Activated naive CD8-positive, alpha-beta T cell treated with anti-CD3 and anti-CD28 coated beads for 36 hours (primary cell): ENCODE measurements around the gene ESD. TPM values are rescaled to one million over a fixed set of nuclear protein-coding genes. Genes with fewer than 3 reads are reported as not detected.
"Not testable (repeated sequence)": the region's sequence is repeated elsewhere in the genome, so short reads cannot be mapped to it uniquely, and the experiment has no call there.

ENCODE experiments used
- DNase-seq: peaks from one replicate; pipeline ENCODE4 v3.0.0; 2021
- H3K27ac Mint-ChIP-seq: one replicate; pipeline ENCODE4 v1.8.0; 2022; ENCODE audit warnings: mild to moderate bottlenecking, moderate library complexity, mixed read lengths
- H3K27me3 Mint-ChIP-seq: one replicate; pipeline ENCODE4 v1.8.0; 2022; ENCODE audit warnings: mild to moderate bottlenecking, mixed read lengths
- H3K36me3 Mint-ChIP-seq: one replicate; pipeline ENCODE4 v1.8.0; 2021; ENCODE audit warnings: mild to moderate bottlenecking, mixed read lengths
- H3K4me1 Mint-ChIP-seq: one replicate; pipeline ENCODE4 v1.8.0; 2021; ENCODE audit warnings: mixed read lengths
- H3K4me3 Mint-ChIP-seq: one replicate; pipeline ENCODE4 v1.8.0; 2022; ENCODE audit warnings: mild to moderate bottlenecking, moderate library complexity, mixed read lengths
- H3K9me3 Mint-ChIP-seq: one replicate; pipeline ENCODE4 v1.8.0; 2022; ENCODE audit warnings: mixed read lengths
- total RNA-seq, 2 experiments: library from RNA; stranded (reverse); gene quantifications; one replicate each; pipeline ENCODE4 v1.2.3, GENCODE V29; 2021

ESD gene
- 100 to 1,000 TPM; 140 to 142 TPM for total RNA-seq

DNA sequence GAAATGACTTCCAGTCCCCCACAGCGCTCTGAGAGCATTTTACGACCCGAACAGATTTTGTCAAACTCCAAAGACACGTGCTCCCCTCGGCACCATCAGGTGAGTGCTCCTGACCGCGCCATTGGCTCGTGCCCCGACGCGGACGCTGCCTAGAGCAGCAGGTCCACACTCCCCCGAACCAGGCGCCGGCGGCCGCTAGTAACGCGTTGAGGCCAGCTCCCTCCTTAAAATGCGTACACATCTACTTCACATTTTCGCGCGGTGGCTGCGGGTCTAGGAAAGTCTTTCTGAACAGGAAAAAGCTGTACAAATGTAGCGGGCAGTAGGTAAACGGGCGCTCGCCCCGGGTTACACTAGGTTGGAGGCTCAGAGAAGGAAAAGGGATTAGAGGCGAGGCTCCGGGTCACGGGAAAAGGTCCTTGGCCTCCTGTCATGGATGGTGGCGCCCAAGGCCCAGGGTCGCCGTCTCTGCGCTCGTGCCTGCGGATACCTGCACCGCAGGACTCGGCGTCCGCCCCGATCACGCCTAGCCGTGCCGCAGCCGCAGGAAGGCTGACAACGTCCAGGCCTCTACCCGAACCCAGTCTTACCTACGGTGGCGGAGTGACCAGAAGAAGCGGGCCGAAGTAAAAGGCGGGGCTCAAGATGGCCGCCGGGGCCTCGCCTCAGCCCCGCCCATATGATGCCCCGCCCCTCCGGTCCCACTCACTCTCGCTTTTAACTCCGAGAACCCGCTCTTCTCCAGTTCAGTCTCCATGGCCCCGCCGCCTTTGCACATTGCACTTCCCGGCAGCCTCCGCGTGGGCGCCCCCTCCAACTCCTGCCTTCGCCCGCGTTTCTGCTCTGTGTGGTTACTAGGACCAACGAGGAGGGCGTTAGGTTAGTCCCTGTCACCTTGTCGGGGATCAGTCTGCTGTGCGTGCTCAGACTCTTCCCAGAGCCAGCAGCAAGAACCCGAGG is at the start of gene ESD:
Gene ESD (minus strand): TSS at position 647 of the 960 bp plus-strand sequence. CDS start 5,748 bp downstream, outside the sequence.
- Mint-ChIP-seq H3K9me3 (no peaks in the 10 kb centered on the region), H3K4me3 (peak within 1 kb of the TSS; percentile 99), H3K27ac (peak within 1 kb of the TSS; percentile 99), H3K36me3 (peaks cover 19% of the 10 kb centered on the region), H3K27me3 (no peaks in the 10 kb centered on the region), H3K4me1 (peaks cover 26% of the 10 kb centered on the region)
- peak; percentile 92 for DNase-seq

GRCh38 chr13:46846726-46847125 is 49.8 kb upstream of the ESD start:
- H3K4me3 Mint-ChIP-seq: no peak overlapping the region

DNA sequence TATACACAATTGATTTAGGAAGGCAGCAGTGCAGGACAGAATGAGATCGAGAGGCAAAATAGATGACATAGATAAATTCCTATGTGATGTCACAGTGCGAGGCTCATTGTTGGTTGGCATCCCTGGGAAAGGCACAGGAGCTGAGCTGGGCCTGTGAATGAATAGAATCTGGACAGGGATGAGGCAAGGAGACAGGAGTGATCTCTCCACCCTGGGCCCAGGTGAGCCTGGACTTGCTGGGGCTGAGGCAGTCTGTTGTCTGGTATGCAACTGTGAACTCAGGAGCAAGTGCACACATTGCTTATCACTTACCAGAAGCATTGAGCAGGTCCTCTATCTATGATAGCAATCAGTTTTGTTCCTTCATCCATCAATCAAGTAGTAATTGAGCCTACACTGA is 48.2 kb upstream of the ESD start:
- H3K27ac Mint-ChIP-seq: no peak overlapping the region
- no peaks in the 10 kb centered on the region for H3K4me1 Mint-ChIP-seq
- H3K9me3 Mint-ChIP-seq: no peaks in the 10 kb centered on the region
- H3K36me3 Mint-ChIP-seq: no peaks in the 10 kb centered on the region
- H3K27me3 Mint-ChIP-seq: no peaks in the 10 kb centered on the region
- no peak for DNase-seq
- H3K4me3 Mint-ChIP-seq: no peak overlapping the region

More at GRCh38 chr13:46846726-46847125, 49.8 kb upstream of the ESD start:
- Mint-ChIP-seq H3K27me3 (peaks cover 2% of the 10 kb centered on the region), H3K36me3 (no peaks in the 10 kb centered on the region), H3K4me1 (no peaks in the 10 kb centered on the region), H3K27ac (no peak overlapping the region), H3K9me3 (no peaks in the 10 kb centered on the region)
- DNase-seq: no peak

DNA sequence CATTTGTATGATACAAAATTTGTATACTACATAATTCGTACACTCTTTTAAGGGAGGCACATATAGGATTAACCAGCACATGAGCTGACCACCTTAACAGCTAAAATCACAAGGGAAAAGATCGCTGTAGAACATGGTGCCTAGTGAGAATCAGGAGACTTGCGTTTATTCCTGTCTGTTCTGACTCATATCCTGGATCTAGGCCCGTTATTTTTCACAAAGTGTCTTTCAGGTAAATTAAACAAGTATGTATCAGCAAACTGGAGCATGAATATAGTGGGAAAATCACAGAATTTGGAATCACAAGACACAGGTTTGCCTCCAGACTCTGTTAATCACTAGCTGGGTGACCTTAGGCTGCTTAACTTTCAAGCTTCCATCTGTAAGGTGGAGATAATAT is 47.5 kb upstream of the ESD start:
- DNase-seq: no peak
- no peaks in the 10 kb centered on the region for H3K4me1 Mint-ChIP-seq
- no peaks in the 10 kb centered on the region for H3K9me3 Mint-ChIP-seq
- no peak overlapping the region for H3K27ac Mint-ChIP-seq
- no peaks in the 10 kb centered on the region for H3K36me3 Mint-ChIP-seq
- H3K4me3 Mint-ChIP-seq: no peak overlapping the region
- no peaks in the 10 kb centered on the region for H3K27me3 Mint-ChIP-seq

DNA sequence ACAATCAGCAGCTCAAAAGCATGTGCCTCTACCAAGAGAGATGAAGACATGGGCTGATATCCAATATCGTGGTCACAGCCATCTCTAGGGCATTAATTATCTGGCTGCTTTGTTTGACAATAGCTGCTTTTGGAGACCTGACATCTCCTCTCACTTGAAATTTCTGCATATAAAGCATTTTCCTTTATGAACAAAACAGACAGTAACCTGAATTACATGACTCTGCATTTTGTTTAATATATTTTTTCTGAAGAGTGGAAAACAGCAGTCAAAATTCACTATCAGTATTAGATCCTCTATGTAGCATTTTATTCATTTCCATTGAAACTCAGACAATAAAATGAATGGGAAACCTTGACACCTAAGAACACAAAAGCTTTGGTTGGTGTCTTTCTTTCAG is 42.4 kb upstream of the ESD start:
- Mint-ChIP-seq H3K36me3 (no peaks in the 10 kb centered on the region), H3K9me3 (no peaks in the 10 kb centered on the region), H3K4me1 (no peaks in the 10 kb centered on the region), H3K27ac (no peak overlapping the region), H3K4me3 (no peak overlapping the region), H3K27me3 (no peaks in the 10 kb centered on the region)
- no peak for DNase-seq

- no peak for DNase-seq
- peaks cover 7% of the 10 kb centered on the region for H3K27me3 Mint-ChIP-seq
- H3K4me1 Mint-ChIP-seq: no peaks in the 10 kb centered on the region
- H3K4me3 Mint-ChIP-seq: no peak overlapping the region
- no peak overlapping the region for H3K27ac Mint-ChIP-seq
- no peaks in the 10 kb centered on the region for H3K36me3 Mint-ChIP-seq
- H3K9me3 Mint-ChIP-seq: no peaks in the 10 kb centered on the region
Observed at GRCh38 chr13:46834657-46835056, 37.7 kb upstream of the ESD start.

GRCh38 chr13:46831588-46832194 is 34.7 kb upstream of the ESD start:
- Mint-ChIP-seq H3K27me3 (peaks cover 7% of the 10 kb centered on the region), H3K36me3 (no peaks in the 10 kb centered on the region), H3K4me3 (no peak overlapping the region), H3K4me1 (no peaks in the 10 kb centered on the region), H3K27ac (no peak overlapping the region), H3K9me3 (no peaks in the 10 kb centered on the region)
- peak; percentile 6 for DNase-seq

- no peak overlapping the region for H3K4me3 Mint-ChIP-seq
- no peaks in the 10 kb centered on the region for H3K9me3 Mint-ChIP-seq
Observed at GRCh38 chr13:46830405-46831005, 33.5 kb upstream of the ESD start.

DNA sequence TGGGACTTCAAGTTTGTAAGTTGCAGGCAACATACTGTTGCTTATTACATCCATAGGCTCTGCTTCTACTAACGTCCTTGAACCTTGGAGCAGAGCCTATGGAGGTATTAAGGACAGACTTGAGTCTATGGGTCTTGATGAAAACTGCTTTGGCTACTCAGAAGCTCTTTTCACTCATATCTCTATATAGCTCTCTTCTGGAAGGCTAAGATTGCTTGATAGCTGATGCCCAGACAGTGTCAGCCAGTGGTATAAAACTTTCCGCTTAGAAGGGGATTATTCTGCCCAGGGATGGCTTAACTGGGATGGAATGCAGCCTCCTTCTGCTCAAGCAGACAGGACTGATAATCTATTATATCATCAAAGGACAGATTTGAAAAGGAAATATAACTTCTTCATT is 25.6 kb upstream of the ESD start:
- Mint-ChIP-seq H3K9me3 (no peaks in the 10 kb centered on the region), H3K4me1 (no peaks in the 10 kb centered on the region), H3K27ac (no peak overlapping the region), H3K27me3 (peaks cover 4% of the 10 kb centered on the region), H3K36me3 (no peaks in the 10 kb centered on the region), H3K4me3 (no peak overlapping the region)
- DNase-seq: no peak

More at GRCh38 chr13:46830405-46831005, 33.5 kb upstream of the ESD start:
- Mint-ChIP-seq H3K4me1 (no peaks in the 10 kb centered on the region), H3K27ac (no peak overlapping the region), H3K27me3 (peaks cover 7% of the 10 kb centered on the region), H3K36me3 (no peaks in the 10 kb centered on the region)
- no peak for DNase-seq

DNA sequence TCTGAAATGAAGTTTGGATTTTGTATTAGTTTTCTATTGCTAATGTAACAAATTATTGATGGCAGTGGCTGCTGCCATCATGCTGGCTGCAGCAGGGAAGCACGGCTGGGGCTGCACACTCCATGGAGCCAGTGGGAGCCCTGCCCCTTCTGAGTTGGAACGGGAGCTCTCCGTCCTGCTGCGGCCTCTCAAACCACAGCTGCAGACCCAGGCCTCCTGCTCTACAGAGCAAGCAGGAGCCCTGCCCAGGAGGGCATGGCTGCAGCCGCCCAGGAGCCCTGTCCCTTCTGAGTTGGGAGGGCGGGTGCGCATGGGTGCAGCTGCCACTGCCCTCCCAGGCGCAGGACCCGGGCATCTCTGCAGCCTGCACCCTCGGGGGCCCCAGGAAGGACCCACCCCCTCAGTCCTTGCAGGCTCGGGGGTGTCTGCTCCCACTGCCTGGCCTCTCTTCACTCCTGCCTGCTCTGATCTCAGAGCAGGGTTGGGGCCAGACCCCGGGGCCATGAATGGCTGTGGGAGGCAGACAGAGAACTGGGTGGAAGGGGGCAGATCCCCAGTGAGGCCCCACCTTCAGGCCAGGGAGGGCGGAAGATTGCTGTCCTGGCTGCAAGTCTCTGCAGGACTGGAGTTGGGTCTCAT is 21.0 kb upstream of the ESD start:
- Mint-ChIP-seq H3K27ac (no peak overlapping the region), H3K4me1 (no peaks in the 10 kb centered on the region), H3K4me3 (no peak overlapping the region), H3K9me3 (peaks cover 4% of the 10 kb centered on the region), H3K27me3 (peaks cover 9% of the 10 kb centered on the region), H3K36me3 (peaks cover 2% of the 10 kb centered on the region)
- DNase-seq: no peak

- H3K4me3 Mint-ChIP-seq: no peak overlapping the region
- DNase-seq: no peak
- peaks cover 9% of the 10 kb centered on the region for H3K27me3 Mint-ChIP-seq
- H3K36me3 Mint-ChIP-seq: peaks cover 6% of the 10 kb centered on the region
- H3K27ac Mint-ChIP-seq: no peak overlapping the region
- H3K9me3 Mint-ChIP-seq: peaks cover 12% of the 10 kb centered on the region
- no peaks in the 10 kb centered on the region for H3K4me1 Mint-ChIP-seq
Observed at GRCh38 chr13:46817095-46817494, 20.1 kb upstream of the ESD start.

GRCh38 chr13:46816371-46816770 is 19.4 kb upstream of the ESD start:
- H3K27me3 Mint-ChIP-seq: peaks cover 9% of the 10 kb centered on the region
- no peak overlapping the region for H3K27ac Mint-ChIP-seq
- DNase-seq: no peak
- peaks cover 16% of the 10 kb centered on the region for H3K9me3 Mint-ChIP-seq
- no peak overlapping the region for H3K4me3 Mint-ChIP-seq
- H3K4me1 Mint-ChIP-seq: no peaks in the 10 kb centered on the region
- peaks cover 8% of the 10 kb centered on the region for H3K36me3 Mint-ChIP-seq

- Mint-ChIP-seq H3K4me1 (no peaks in the 10 kb centered on the region), H3K27me3 (peaks cover 14% of the 10 kb centered on the region), H3K36me3 (peaks cover 8% of the 10 kb centered on the region), H3K4me3 (no peak overlapping the region), H3K27ac (no peak overlapping the region), H3K9me3 (peaks cover 16% of the 10 kb centered on the region)
- DNase-seq: no peak
Observed at GRCh38 chr13:46812301-46812797, 15.4 kb upstream of the ESD start.

- Mint-ChIP-seq H3K4me1 (no peaks in the 10 kb centered on the region), H3K9me3 (peaks cover 16% of the 10 kb centered on the region), H3K4me3 (no peak overlapping the region), H3K36me3 (peaks cover 8% of the 10 kb centered on the region), H3K27me3 (peaks cover 14% of the 10 kb centered on the region), H3K27ac (no peak overlapping the region)
- DNase-seq: no peak
Observed at GRCh38 chr13:46810440-46810839, 13.5 kb upstream of the ESD start.

DNA sequence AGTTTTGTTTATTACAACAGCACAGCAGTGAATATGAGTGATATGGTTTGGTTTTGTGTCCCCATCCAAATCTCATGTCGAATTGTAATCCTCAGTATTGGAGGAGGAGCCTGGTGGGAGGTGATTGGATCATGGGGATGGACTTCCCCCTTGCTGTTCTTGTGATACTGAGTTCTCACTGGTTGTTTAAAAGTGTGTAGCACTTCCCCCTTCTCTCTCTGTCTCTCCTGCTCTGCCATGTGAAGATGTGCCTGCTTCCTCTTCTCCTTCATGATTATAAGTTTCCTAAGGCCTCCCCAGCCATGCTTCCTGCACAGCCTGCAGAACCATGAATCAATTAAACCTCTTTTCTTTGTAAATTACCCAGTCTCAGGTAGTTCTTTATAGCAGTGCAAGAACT is 8.0 kb upstream of the ESD start:
- H3K27ac Mint-ChIP-seq, H3K4me1 Mint-ChIP-seq, DNase-seq, H3K9me3 Mint-ChIP-seq, H3K4me3 Mint-ChIP-seq, H3K36me3 Mint-ChIP-seq, H3K27me3 Mint-ChIP-seq: not testable (repeated sequence)
